K562 (cell line): ENCODE measurements around the gene TMPRSS11B. TPM values are rescaled to one million over a fixed set of nuclear protein-coding genes. Genes with fewer than 3 reads are reported as not detected.

Experiments
- BMI1 ChIP-seq: fragments of 150-350 bp; IDR thresholded peaks from 2 replicates; pipeline ENCODE4 v1.6.1; 2014; ENCODE audit warnings: low read length
- BRD9 ChIP-seq: fragments of 450-650 bp; IDR thresholded peaks from 2 replicates; pipeline ENCODE4 v1.6.1; 2018; ENCODE audit warnings: low read depth; ENCODE audit not compliant: partially characterized antibody
- CXXC5 ChIP-seq: fragments of 250-450 bp; sonication (Bioruptor Pico); IDR thresholded peaks from 2 replicates; pipeline ENCODE4 v1.8.0; 2022; ENCODE audit warnings: inconsistent platforms, mild to moderate bottlenecking, moderate library complexity
- ERF ChIP-seq: fragments of 450-650 bp; formaldehyde crosslinking; IDR thresholded peaks from 2 replicates; pipeline ENCODE4 v1.4.0; 2020; ENCODE audit warnings: mild to moderate bottlenecking, mixed read lengths
- FOXP1 ChIP-seq: sonication (generic); formaldehyde crosslinking; IDR thresholded peaks from 2 replicates; pipeline ENCODE4 v1.8.0; 2022; ENCODE audit warnings: mild to moderate bottlenecking, missing genetic modification reagents
- L3MBTL2 ChIP-seq: fragments of 450-650 bp; IDR thresholded peaks from 2 replicates; pipeline ENCODE4 v1.6.1; 2016; ENCODE audit warnings: mild to moderate bottlenecking, moderate library complexity
- MED1 ChIP-seq: sonication (generic); formaldehyde crosslinking; IDR thresholded peaks from 2 replicates; pipeline ENCODE4 v1.8.1; 2023; ENCODE audit warnings: missing genetic modification reagents, borderline replicate concordance
- NCOA2 ChIP-seq, 2 experiments: fragments of 450-650 bp; IDR thresholded peaks; 2 replicates each; pipeline ENCODE4 v1.6.1; 2018; ENCODE audit warnings: mild to moderate bottlenecking in 2 of 2, moderate library complexity in 1 of 2; ENCODE audit not compliant: partially characterized antibody in 2 of 2
- NFIC ChIP-seq: fragments of 450-650 bp; IDR thresholded peaks from 2 replicates; pipeline ENCODE4 v1.6.1; 2017; ENCODE audit warnings: mild to moderate bottlenecking, inconsistent platforms
- NRF1 ChIP-seq, 2 experiments: fragments of 450-650 bp; IDR thresholded peaks in 1 of 2; conservative IDR thresholded peaks in 1 of 2; 2 replicates each; pipeline ENCODE4 v1.6.1; 2014; ENCODE audit warnings: mild to moderate bottlenecking in 2 of 2
- PCBP1 ChIP-seq: fragments of 200-400 bp; formaldehyde crosslinking; IDR thresholded peaks from 2 replicates; pipeline ENCODE4 v1.6.1; 2018; ENCODE audit warnings: mild to moderate bottlenecking, low read depth, low read length; ENCODE audit not compliant: poor library complexity, severe bottlenecking
- POLR2H ChIP-seq: IDR thresholded peaks from 2 replicates; pipeline ENCODE4 v1.6.1; 2016; ENCODE audit warnings: missing genetic modification characterization, low read depth, mild to moderate bottlenecking, control low read depth, missing compliant biosample characterization, moderate library complexity
- RCOR1 ChIP-seq, 2 experiments: IDR thresholded peaks; 2 replicates each; pipeline ENCODE4 v1.6.1; 2012; ENCODE audit warnings: low read depth in 2 of 2, low read length in 2 of 2, borderline replicate concordance in 1 of 2, improper control_type of control experiment in 1 of 2
- SRSF3 ChIP-seq: fragments of 200-400 bp; formaldehyde crosslinking; IDR thresholded peaks from 2 replicates; pipeline ENCODE4 v1.6.1; 2016; ENCODE audit warnings: mild to moderate bottlenecking, low read length, moderate library complexity; ENCODE audit not compliant: insufficient read depth
- STAG1 ChIP-seq: sonication (generic); formaldehyde crosslinking; IDR thresholded peaks from 2 replicates; pipeline ENCODE4 v1.5.0; 2020; ENCODE audit warnings: missing genetic modification reagents, borderline replicate concordance
- STAT5B ChIP-seq: fragments of 250-450 bp; sonication (Bioruptor Pico); IDR thresholded peaks from 2 replicates; pipeline ENCODE4 v1.8.0; 2021; ENCODE audit warnings: mild to moderate bottlenecking, inconsistent platforms
- TEAD4 ChIP-seq, 2 experiments: sonication (generic) in 1 of 2; formaldehyde crosslinking in 1 of 2; IDR thresholded peaks; 2 replicates each; pipeline versions ENCODE4 v1.6.1 to v1.8.0; 2012 to 2022; ENCODE audit warnings: borderline replicate concordance in 1 of 2, inconsistent platforms in 1 of 2, low read length in 1 of 2, mild to moderate bottlenecking in 1 of 2, missing genetic modification reagents in 1 of 2
- TSC22D4 ChIP-seq: fragments of 450-650 bp; IDR thresholded peaks from 2 replicates; pipeline ENCODE4 v1.6.1; 2016; ENCODE audit warnings: missing genetic modification characterization, missing biosample characterization, control low read depth
- ZFP30 ChIP-seq: fragments of 250-450 bp; sonication (Bioruptor Pico); IDR thresholded peaks from 2 replicates; pipeline ENCODE4 v1.8.0; 2022; ENCODE audit warnings: moderate library complexity, mild to moderate bottlenecking, inconsistent platforms, borderline replicate concordance
- polyA plus RNA-seq, 8 experiments: library from polyadenylated mRNA; depleted of rRNA in 4 of 8; stranded (reverse) in 5 of 8; unstranded in 3 of 8; fragments of >200 nt; fragmentation: Nextera tagmentation in 2 of 8; fragmentation: Illumina TruSeq in 1 of 8; extraction: Ambion mirVana in 2 of 8; extraction: Trizol in 1 of 8; gene quantifications; 2 replicates each; pipeline versions ENCODE4 v1.2.1 to v1.2.3, GENCODE V29; 2011 to 2014; ENCODE audit warnings: inconsistent platforms in 1 of 8, missing spikeins in 1 of 8
- total RNA-seq, 7 experiments: library from RNA; depleted of rRNA in 6 of 7; stranded (reverse); fragments of >200 nt in 6 of 7; fragmentation: Illumina TruSeq in 2 of 7; extraction: Trizol in 2 of 7; gene quantifications; 2 replicates each; pipeline versions ENCODE4 v1.2.1 to v1.2.3, GENCODE V29; 2011 to 2021; ENCODE audit warnings: low replicate concordance in 1 of 7
- TF ChIP-seq, protein P1 (sequence below): fragments of 450-650 bp; IDR thresholded peaks from 2 replicates; pipeline ENCODE4 v1.6.1; 2016; ENCODE audit warnings: missing biosample characterization, missing genetic modification characterization
- TF ChIP-seq, protein P2 (sequence below): sonication (generic); IDR thresholded peaks from 2 replicates; pipeline ENCODE4 v1.6.1; 2016
- TF ChIP-seq, protein P3 (sequence below): sonication (generic); formaldehyde crosslinking; IDR thresholded peaks from 2 replicates; pipeline ENCODE4 v1.8.1; 2023; ENCODE audit warnings: mild to moderate bottlenecking, missing genetic modification reagents
- TF ChIP-seq, protein P4 (sequence below): fragments of 450-650 bp; formaldehyde crosslinking; IDR thresholded peaks from 2 replicates; pipeline ENCODE4 v1.4.0; 2020; ENCODE audit warnings: mild to moderate bottlenecking
- TF ChIP-seq, protein P5 (sequence below): IDR thresholded peaks from 2 replicates; pipeline ENCODE4 v1.6.1; 2016; ENCODE audit warnings: missing genetic modification characterization, missing compliant biosample characterization

The TMPRSS11B gene
- total and polyA plus RNA-seq, 9 of the 15 experiments (the other 6 are each of a cell fraction or from before 2014, with no cell fraction given), result 0.03 to 0.07 TPM; not detected in 7

DNA sequence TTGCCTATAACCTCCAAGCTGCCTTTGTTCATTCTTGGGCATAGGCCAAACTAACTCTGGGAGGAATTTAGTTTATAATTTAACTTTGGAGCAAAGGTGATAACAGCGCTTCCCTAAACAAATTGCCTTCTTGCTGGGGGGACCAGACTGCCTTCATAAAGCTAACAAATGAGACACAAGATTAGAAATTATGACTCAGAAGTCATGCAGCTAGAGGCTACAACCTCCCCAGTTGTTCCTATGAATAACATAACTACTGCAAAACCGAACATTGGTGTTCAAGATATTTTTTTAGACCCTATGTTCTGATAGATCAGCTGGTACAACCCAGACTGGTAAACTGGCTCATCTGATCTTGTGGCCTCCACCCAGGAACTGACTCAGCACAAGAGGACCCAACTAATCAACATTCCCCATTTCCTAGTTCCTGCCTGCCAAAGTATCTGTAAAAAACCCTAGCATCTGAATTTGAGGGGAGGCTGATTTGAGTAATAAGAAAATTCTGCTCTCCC lies 22.0 kb upstream of the TMPRSS11B start (continued):
- TF ChIP-seq, protein P1, sequence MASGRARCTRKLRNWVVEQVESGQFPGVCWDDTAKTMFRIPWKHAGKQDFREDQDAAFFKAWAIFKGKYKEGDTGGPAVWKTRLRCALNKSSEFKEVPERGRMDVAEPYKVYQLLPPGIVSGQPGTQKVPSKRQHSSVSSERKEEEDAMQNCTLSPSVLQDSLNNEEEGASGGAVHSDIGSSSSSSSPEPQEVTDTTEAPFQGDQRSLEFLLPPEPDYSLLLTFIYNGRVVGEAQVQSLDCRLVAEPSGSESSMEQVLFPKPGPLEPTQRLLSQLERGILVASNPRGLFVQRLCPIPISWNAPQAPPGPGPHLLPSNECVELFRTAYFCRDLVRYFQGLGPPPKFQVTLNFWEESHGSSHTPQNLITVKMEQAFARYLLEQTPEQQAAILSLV (tag), result no peak
- no peak for TF ChIP-seq NCOA2 (IDR thresholded peaks at IDR 0.05; ENCODE audit: partially characterized antibody in 2 of 2)
- TF ChIP-seq, protein P2, sequence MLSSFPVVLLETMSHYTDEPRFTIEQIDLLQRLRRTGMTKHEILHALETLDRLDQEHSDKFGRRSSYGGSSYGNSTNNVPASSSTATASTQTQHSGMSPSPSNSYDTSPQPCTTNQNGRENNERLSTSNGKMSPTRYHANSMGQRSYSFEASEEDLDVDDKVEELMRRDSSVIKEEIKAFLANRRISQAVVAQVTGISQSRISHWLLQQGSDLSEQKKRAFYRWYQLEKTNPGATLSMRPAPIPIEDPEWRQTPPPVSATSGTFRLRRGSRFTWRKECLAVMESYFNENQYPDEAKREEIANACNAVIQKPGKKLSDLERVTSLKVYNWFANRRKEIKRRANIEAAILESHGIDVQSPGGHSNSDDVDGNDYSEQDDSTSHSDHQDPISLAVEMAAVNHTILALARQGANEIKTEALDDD, result peak; percentile 67
- TF ChIP-seq SRSF3, result no peak
- TF ChIP-seq, protein P3, sequence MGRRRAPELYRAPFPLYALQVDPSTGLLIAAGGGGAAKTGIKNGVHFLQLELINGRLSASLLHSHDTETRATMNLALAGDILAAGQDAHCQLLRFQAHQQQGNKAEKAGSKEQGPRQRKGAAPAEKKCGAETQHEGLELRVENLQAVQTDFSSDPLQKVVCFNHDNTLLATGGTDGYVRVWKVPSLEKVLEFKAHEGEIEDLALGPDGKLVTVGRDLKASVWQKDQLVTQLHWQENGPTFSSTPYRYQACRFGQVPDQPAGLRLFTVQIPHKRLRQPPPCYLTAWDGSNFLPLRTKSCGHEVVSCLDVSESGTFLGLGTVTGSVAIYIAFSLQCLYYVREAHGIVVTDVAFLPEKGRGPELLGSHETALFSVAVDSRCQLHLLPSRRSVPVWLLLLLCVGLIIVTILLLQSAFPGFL (CRISPR knock-in tag), result no peak
- TF ChIP-seq POLR2H (tag), result peak; percentile 64; the same call in 1 of the 2 replicates
- TF ChIP-seq RCOR1 (IDR thresholded peaks at IDR 0.05; ENCODE audit: borderline replicate concordance in 1 of 2, low read depth in 2 of 2, low read length in 2 of 2), result no peak
- no peak for TF ChIP-seq ZFP30 (CRISPR knock-in tag)
- TF ChIP-seq, protein P4, sequence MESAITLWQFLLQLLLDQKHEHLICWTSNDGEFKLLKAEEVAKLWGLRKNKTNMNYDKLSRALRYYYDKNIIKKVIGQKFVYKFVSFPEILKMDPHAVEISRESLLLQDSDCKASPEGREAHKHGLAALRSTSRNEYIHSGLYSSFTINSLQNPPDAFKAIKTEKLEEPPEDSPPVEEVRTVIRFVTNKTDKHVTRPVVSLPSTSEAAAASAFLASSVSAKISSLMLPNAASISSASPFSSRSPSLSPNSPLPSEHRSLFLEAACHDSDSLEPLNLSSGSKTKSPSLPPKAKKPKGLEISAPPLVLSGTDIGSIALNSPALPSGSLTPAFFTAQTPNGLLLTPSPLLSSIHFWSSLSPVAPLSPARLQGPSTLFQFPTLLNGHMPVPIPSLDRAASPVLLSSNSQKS (CRISPR knock-in tag), result no peak
- TF ChIP-seq STAG1 (CRISPR knock-in tag), result no peak
- no peak for TF ChIP-seq L3MBTL2
- TF ChIP-seq ERF, result no peak
- TF ChIP-seq PCBP1, result no peak
- no peak for TF ChIP-seq TSC22D4
- no peak for TF ChIP-seq NRF1 (conservative IDR thresholded peaks at IDR 0.05 in 1 of 2, IDR thresholded peaks at IDR 0.05 in 1 of 2)
- no peak for TF ChIP-seq BMI1
- no peak for TF ChIP-seq STAT5B (CRISPR knock-in tag)
- TF ChIP-seq BRD9, result no peak
- peak; percentile 42; the same call in 1 of the 2 replicates for TF ChIP-seq NFIC
- no peak for TF ChIP-seq FOXP1 (CRISPR knock-in tag)
- no peak for TF ChIP-seq TEAD4 (IDR thresholded peaks at IDR 0.05; ENCODE audit: low read length)
- no peak for TF ChIP-seq TEAD4 (CRISPR knock-in tag; IDR thresholded peaks at IDR 0.05; ENCODE audit: borderline replicate concordance)
- no peak for TF ChIP-seq MED1 (CRISPR knock-in tag)
- peak; percentile 41; the same call in 1 of the 2 replicates for TF ChIP-seq CXXC5
- TF ChIP-seq, protein P5, sequence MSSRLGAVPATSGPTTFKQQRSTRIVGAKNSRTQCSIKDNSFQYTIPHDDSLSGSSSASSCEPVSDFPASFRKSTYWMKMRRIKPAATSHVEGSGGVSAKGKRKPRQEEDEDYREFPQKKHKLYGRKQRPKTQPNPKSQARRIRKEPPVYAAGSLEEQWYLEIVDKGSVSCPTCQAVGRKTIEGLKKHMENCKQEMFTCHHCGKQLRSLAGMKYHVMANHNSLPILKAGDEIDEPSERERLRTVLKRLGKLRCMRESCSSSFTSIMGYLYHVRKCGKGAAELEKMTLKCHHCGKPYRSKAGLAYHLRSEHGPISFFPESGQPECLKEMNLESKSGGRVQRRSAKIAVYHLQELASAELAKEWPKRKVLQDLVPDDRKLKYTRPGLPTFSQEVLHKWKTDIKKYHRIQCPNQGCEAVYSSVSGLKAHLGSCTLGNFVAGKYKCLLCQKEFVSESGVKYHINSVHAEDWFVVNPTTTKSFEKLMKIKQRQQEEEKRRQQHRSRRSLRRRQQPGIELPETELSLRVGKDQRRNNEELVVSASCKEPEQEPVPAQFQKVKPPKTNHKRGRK (tag), result no peak
